Parathyroid adenoma (tissue), 2 donors: Measurements from ENCODE around the gene P2RX3.

Source experiments
- H2AFZ ChIP-seq: fragments of 300-600 bp; sonication (generic); one replicate; pipeline ENCODE4 v1.7.0; 2017; ENCODE audit warnings: antibody characterized with exemption, mild to moderate bottlenecking
- H3K27ac ChIP-seq: fragments of 300-600 bp; sonication (generic); one replicate; pipeline ENCODE4 v1.7.0; 2017
- H3K27me3 ChIP-seq: fragments of 300-600 bp; sonication (generic); one replicate; pipeline ENCODE4 v1.7.0; 2017; ENCODE audit warnings: low read length; ENCODE audit not compliant: control insufficient read depth, insufficient read depth
- H3K36me3 ChIP-seq: fragments of 300-600 bp; sonication (generic); one replicate; pipeline ENCODE4 v1.7.0; 2017; ENCODE audit warnings: low read length; ENCODE audit not compliant: control insufficient read depth, insufficient read depth
- H3K4me1 ChIP-seq: fragments of 300-600 bp; sonication (generic); one replicate; pipeline ENCODE4 v1.7.0; 2017; ENCODE audit warnings: control low read depth
- H3K4me2 ChIP-seq: fragments of 300-600 bp; sonication (generic); one replicate; pipeline ENCODE4 v1.7.0; 2017; ENCODE audit warnings: low read length
- H3K4me3 ChIP-seq: fragments of 300-600 bp; sonication (generic); one replicate; pipeline ENCODE4 v1.7.0; 2017; ENCODE audit warnings: low read depth, low read length
- H3K79me2 ChIP-seq: fragments of 300-600 bp; sonication (generic); one replicate; pipeline ENCODE4 v1.7.0; 2017; ENCODE audit warnings: control low read depth
- H3K9ac ChIP-seq: fragments of 300-600 bp; sonication (generic); one replicate; pipeline ENCODE4 v1.7.0; 2017; ENCODE audit warnings: mild to moderate bottlenecking
- H3K9me3 ChIP-seq: fragments of 300-600 bp; sonication (generic); one replicate; pipeline ENCODE4 v1.7.0; 2017; ENCODE audit warnings: low read length; ENCODE audit not compliant: control insufficient read depth
- CTCF ChIP-seq: fragments of 300-600 bp; sonication (generic); IDR thresholded peaks from one replicate; pipeline ENCODE4 v1.7.0; 2017; ENCODE audit warnings: antibody characterized with exemption, mild to moderate bottlenecking
- donor health status: primary hyperparathyroidism.

P2RX3 gene

GRCh38 chr11:57321388-57322255, 16.5 kb upstream of the P2RX3 start:
- TF ChIP-seq CTCF, result no peak
- Histone ChIP-seq H3K79me2 (peaks cover 2% of the 10 kb centered on the region), H3K9ac (no peak overlapping the region), H3K4me2 (peak overlapping the region; percentile 73), H3K36me3 (no peaks in the 10 kb centered on the region), H2AFZ (peak overlapping the region; percentile 7), H3K27ac (peak overlapping the region; percentile 90), H3K4me3 (peak overlapping the region; percentile 44), H3K27me3 (no peaks in the 10 kb centered on the region), H3K4me1 (peaks cover 13% of the 10 kb centered on the region), H3K9me3 (no peaks in the 10 kb centered on the region)

GRCh38 chr11:57322256-57323166, 15.6 kb upstream of the P2RX3 start:
- H3K27me3 ChIP-seq, result no peaks in the 10 kb centered on the region
- H3K9me3 ChIP-seq, result no peaks in the 10 kb centered on the region
- peak overlapping the region; percentile 44 for H3K4me3 ChIP-seq
- H3K4me1 ChIP-seq, result peaks cover 14% of the 10 kb centered on the region
- H2AFZ ChIP-seq, result peak overlapping the region; percentile 7
- peak overlapping the region; percentile 90 for H3K27ac ChIP-seq
- peak overlapping the region; percentile 73 for H3K4me2 ChIP-seq
- peaks cover 2% of the 10 kb centered on the region for H3K79me2 ChIP-seq
- no peaks in the 10 kb centered on the region for H3K36me3 ChIP-seq
- no peak overlapping the region for H3K9ac ChIP-seq
- no peak for TF ChIP-seq CTCF

- H3K9me3 ChIP-seq, result no peaks in the 10 kb centered on the region
- H3K36me3 ChIP-seq, result no peaks in the 10 kb centered on the region
- TF ChIP-seq CTCF, result no peak
- peak overlapping the region; percentile 57 for H3K4me3 ChIP-seq
- peaks cover 2% of the 10 kb centered on the region for H3K79me2 ChIP-seq
- H3K4me1 ChIP-seq, result peaks cover 11% of the 10 kb centered on the region
- no peak overlapping the region for H3K9ac ChIP-seq
- H3K4me2 ChIP-seq, result peak overlapping the region; percentile 73
- H2AFZ ChIP-seq, result no peak overlapping the region
- H3K27me3 ChIP-seq, result no peaks in the 10 kb centered on the region
- H3K27ac ChIP-seq, result peak overlapping the region; percentile 90
Observed at GRCh38 chr11:57323167-57323854, 14.8 kb upstream of the P2RX3 start.

GRCh38 chr11:57323855-57324153, 14.3 kb upstream of the P2RX3 start:
- Histone ChIP-seq H3K9ac (peak overlapping the region; percentile 46), H3K79me2 (peaks cover 2% of the 10 kb centered on the region), H3K27ac (peak overlapping the region; percentile 90), H2AFZ (peak overlapping the region; percentile 62), H3K36me3 (no peaks in the 10 kb centered on the region), H3K4me3 (peak overlapping the region; percentile 57), H3K4me1 (peaks cover 9% of the 10 kb centered on the region), H3K4me2 (peak overlapping the region; percentile 73), H3K9me3 (no peaks in the 10 kb centered on the region), H3K27me3 (no peaks in the 10 kb centered on the region)
- TF ChIP-seq CTCF, result no peak
